Right atrium auricular region (tissue), 2 donors: ENCODE results near the gene FAS. TPM values are rescaled to one million over a fixed set of nuclear protein-coding genes. Genes with fewer than 3 reads are reported as not detected.
"Not testable (repeated sequence)": the region's sequence is repeated elsewhere in the genome, so short reads cannot be mapped to it uniquely, and the experiment has no call there.

Source experiments
- DNase-seq: peaks from one replicate; pipeline ENCODE4 v3.0.0-alpha.2; 2019; ENCODE audit warnings: low spot score
- H3K27ac ChIP-seq, 2 donors: fragments of 200-600 bp; sonication (generic); 1 replicate in 1 of 2; 2 replicates in 1 of 2; pipeline ENCODE4 v1.5.1; 2016 to 2019
- H3K27me3 ChIP-seq, 2 donors: fragments of 200-600 bp; sonication (generic); one replicate each; pipeline versions ENCODE4 v1.5.1 to v1.6.0; 2017 to 2019
- H3K36me3 ChIP-seq: fragments of 200-600 bp; sonication (generic); one replicate; pipeline ENCODE4 v1.5.1; 2016
- H3K4me1 ChIP-seq, 2 donors: fragments of 200-600 bp; sonication (generic); one replicate each; pipeline versions ENCODE4 v1.5.1 to v1.6.0; 2017 to 2019
- H3K4me3 ChIP-seq, 2 donors: fragments of 200-600 bp; sonication (generic); 1 replicate in 1 of 2; 2 replicates in 1 of 2; pipeline ENCODE4 v1.5.1; 2017 to 2019; ENCODE audit warnings: mild to moderate bottlenecking in 1 of 2, moderate library complexity in 1 of 2
- H3K9me3 ChIP-seq, 2 donors: fragments of 200-600 bp; sonication (generic); one replicate each; pipeline ENCODE4 v1.5.1; 2019
- total RNA-seq, 2 donors: library from RNA; depleted of rRNA; stranded (reverse); fragments of >200 nt; gene quantifications; one replicate each; pipeline ENCODE4 v1.1.0, GENCODE V29; 2016
- TF ChIP-seq, protein P1 (sequence below), 2 donors: fragments of 200-600 bp; sonication (generic); IDR thresholded peaks; one replicate each; pipeline ENCODE4 v1.5.1; 2019; ENCODE audit warnings: antibody characterized with exemption in 2 of 2

The FAS gene
- total RNA-seq, 2 donors from 2014 or later = 8.0 to 12.2 TPM

DNA sequence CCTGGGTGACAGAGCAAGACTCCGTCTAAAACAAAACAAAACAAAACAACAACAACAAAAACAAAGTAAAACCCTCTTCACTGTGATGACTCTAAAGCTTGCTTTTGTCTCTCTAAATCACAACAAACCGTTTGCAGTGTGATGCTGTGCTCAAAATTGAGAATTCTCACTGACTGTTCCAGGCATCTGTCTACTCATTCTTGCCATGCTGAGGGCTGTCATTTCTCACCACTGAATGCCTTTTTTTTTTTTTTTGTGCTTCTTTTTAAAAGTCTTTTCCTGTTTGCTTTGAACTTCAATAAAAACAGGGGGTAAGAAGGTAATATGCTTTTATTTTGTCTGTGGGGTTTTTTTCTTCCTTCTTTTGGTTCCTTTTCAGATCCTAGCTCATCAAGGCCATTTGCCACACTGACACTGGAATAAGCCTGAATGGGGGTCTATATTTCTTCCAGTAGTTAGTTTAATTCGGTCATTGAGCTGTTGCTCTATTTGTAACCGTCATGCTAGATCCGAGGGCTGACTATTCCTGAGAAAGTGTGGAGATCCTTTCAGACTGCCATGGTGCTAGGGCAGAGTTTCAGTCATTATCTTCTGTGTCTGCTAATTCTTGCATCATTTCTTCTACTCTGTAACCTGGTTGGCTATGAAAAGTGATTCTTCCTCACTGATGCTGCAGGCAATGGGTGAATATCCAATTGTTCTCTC, 10.6 kb downstream of the FAS start:
- H3K9me3 ChIP-seq = no peaks in the 10 kb centered on the region
- no peaks in the 10 kb centered on the region for H3K36me3 ChIP-seq
- peak overlapping the region; percentile 35 to 43 for H3K27ac ChIP-seq
- H3K4me1 ChIP-seq = peaks cover 0 to 18% of the 10 kb centered on the region in 2 donors
- no peak for DNase-seq
- peak overlapping the region in 1 of 2 donors; percentile 18 for H3K4me3 ChIP-seq
- TF ChIP-seq, protein P1, sequence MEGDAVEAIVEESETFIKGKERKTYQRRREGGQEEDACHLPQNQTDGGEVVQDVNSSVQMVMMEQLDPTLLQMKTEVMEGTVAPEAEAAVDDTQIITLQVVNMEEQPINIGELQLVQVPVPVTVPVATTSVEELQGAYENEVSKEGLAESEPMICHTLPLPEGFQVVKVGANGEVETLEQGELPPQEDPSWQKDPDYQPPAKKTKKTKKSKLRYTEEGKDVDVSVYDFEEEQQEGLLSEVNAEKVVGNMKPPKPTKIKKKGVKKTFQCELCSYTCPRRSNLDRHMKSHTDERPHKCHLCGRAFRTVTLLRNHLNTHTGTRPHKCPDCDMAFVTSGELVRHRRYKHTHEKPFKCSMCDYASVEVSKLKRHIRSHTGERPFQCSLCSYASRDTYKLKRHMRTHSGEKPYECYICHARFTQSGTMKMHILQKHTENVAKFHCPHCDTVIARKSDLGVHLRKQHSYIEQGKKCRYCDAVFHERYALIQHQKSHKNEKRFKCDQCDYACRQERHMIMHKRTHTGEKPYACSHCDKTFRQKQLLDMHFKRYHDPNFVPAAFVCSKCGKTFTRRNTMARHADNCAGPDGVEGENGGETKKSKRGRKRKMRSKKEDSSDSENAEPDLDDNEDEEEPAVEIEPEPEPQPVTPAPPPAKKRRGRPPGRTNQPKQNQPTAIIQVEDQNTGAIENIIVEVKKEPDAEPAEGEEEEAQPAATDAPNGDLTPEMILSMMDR (IDR thresholded peaks at IDR 0.05) = no peak
- H3K27me3 ChIP-seq = no peaks in the 10 kb centered on the region

DNA sequence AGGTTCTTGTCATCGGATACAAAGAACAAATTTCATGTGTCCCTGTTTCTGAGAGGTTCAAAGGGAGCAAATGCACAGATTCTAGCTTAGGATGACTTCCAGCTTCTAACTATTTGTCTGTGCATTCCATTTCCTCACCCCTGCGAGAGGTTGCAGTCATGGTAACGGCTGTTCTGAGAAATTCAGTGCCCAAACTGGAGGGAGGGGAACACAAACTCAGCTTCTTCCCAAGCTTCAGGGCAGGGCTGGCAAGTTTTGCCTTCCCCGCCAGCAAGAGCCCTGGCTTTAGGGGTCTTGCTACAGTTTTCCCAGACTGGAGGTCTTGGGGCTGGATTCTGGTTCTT, 11.1 kb downstream of the FAS start:
- Histone ChIP-seq H3K27ac (peak overlapping the region; percentile 35 to 43), H3K36me3 (no peaks in the 10 kb centered on the region), H3K27me3 (no peaks in the 10 kb centered on the region), H3K4me3 (no peak overlapping the region), H3K4me1 (peaks cover 0 to 18% of the 10 kb centered on the region in 2 donors), H3K9me3 (no peaks in the 10 kb centered on the region)
- TF ChIP-seq, protein P1 (IDR thresholded peaks at IDR 0.05) = no peak
- DNase-seq = no peak

GRCh38 chr10:89002226-89002978, 11.8 kb downstream of the FAS start:
- peak overlapping the region; percentile 35 to 43 for H3K27ac ChIP-seq
- H3K36me3 ChIP-seq = no peaks in the 10 kb centered on the region
- no peaks in the 10 kb centered on the region for H3K27me3 ChIP-seq
- no peak overlapping the region for H3K4me3 ChIP-seq
- peaks cover 0 to 18% of the 10 kb centered on the region in 2 donors for H3K4me1 ChIP-seq
- DNase-seq = no peak
- TF ChIP-seq, protein P1 (IDR thresholded peaks at IDR 0.05) = no peak
- H3K9me3 ChIP-seq = no peaks in the 10 kb centered on the region

DNA sequence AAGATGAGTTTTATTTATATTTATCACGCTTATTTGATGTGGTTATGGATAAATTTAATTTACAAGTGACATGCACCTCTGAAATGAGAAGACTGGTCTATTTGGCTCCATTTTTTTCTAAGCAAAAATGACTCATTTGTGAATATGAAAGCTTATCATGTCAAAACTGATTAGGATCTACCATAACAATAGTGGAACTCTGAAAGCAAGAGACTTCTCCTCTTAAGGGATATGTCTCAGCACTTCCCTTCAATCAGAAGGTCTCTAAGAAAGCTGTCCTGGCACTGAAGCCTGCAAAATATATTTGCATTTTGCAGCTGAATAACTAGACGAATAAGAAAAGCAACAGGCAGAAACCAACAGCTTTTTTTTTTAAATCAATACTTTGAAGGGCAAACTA, 12.7 kb downstream of the FAS start:
- Histone ChIP-seq H3K4me3 (no peak overlapping the region), H3K9me3 (no peaks in the 10 kb centered on the region), H3K4me1 (peaks cover 0 to 11% of the 10 kb centered on the region in 2 donors), H3K36me3 (peaks cover 6% of the 10 kb centered on the region), H3K27ac (no peak overlapping the region), H3K27me3 (no peaks in the 10 kb centered on the region)
- DNase-seq = no peak
- TF ChIP-seq, protein P1 (IDR thresholded peaks at IDR 0.05) = no peak

DNA sequence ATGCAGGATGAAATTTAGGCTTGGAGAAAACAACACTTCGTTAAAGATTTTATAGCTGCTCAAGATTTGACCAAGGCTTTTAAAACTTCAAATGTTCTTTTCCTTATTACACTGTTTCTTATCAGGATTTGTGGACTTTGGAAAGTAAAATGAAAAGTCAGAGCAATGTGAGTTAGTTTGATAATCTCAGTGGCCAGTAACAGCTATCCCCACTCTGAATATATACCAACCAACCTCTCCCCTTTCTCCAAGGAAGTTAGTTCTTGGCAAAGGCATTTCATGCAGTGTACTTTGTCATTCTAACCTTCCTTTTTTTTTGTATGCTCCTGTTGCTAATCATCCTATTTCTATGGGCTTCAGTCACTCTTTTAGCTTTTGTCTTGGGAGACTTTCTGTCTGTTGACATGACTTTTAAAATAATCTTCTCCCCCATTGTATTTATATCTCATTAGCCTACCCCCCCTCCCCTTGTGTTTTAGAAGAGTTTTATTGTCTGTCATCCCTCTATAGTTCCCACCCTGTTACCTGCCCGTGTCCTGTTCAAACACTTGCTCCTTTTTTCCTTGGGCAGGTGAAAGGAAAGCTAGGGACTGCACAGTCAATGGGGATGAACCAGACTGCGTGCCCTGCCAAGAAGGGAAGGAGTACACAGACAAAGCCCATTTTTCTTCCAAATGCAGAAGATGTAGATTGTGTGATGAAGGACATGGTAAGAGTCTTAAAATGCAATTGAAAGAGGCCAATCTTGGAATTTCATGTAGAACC, 16.7 kb downstream of the FAS start:
- TF ChIP-seq, protein P1 (IDR thresholded peaks at IDR 0.05) = no peak
- Histone ChIP-seq H3K27me3 (no peaks in the 10 kb centered on the region), H3K36me3 (peaks cover 38% of the 10 kb centered on the region)

GRCh38 chr10:89018700-89019346, 28.2 kb downstream of the FAS start:
- H3K27me3 ChIP-seq, H3K4me3 ChIP-seq, H3K27ac ChIP-seq, DNase-seq, H3K4me1 ChIP-seq, H3K9me3 ChIP-seq: not testable (repeated sequence)
- H3K36me3 ChIP-seq = peaks cover 21% of the 10 kb centered on the region

More for the DNA sequence above, 16.7 kb downstream of the FAS start:
- H3K9me3 ChIP-seq = no peaks in the 10 kb centered on the region
- no peak overlapping the region for H3K4me3 ChIP-seq
- H3K4me1 ChIP-seq = no peaks in the 10 kb centered on the region
- no peak for DNase-seq
- H3K27ac ChIP-seq = no peak overlapping the region
